Gastroesophageal sphincter (tissue), 3 donors: Measurements from ENCODE around the gene RYR2.

Experiments used
- EP300 ChIP-seq: sonication (generic); formaldehyde crosslinking; IDR thresholded peaks from one replicate; pipeline ENCODE4 v1.6.1; 2017; ENCODE audit warnings: antibody characterized with exemption, mild to moderate bottlenecking
- POLR2A ChIP-seq, 2 donors: fragments of 450-650 bp; IDR thresholded peaks; one replicate each; pipeline ENCODE4 v1.6.1; 2017; ENCODE audit warnings: antibody characterized with exemption in 2 of 2, mild to moderate bottlenecking in 2 of 2, moderate library complexity in 1 of 2
- TF ChIP-seq, protein P1 (sequence below), 4 experiments: fragments of 200-600 bp in 2 of 4; fragments of 450-650 bp in 2 of 4; sonication (generic) in 1 of 4; IDR thresholded peaks; one replicate each; pipeline ENCODE4 v1.5.1; 2017 to 2019; ENCODE audit warnings: antibody characterized with exemption in 4 of 4, mild to moderate bottlenecking in 2 of 4, moderate library complexity in 2 of 4

DNA sequence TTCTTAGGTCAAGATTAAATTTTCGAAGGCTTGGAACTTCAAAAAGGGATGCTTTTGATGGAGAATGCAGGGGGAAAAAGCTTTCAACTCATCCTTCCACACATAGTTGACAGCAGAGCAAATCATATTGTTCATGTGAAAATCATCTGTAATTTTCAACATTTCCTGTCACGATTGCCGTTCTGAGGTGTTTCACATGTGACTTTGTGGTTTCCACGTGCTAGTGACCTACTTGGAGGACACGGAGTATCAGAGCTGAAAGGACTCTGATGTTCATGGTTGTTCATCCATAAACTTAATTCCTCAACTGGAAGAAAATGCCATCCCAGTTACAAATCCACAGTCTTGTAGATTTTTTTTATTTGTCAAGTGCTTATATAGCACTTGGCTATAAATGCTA, 769.6 kb downstream of the RYR2 start:
- TF ChIP-seq POLR2A (IDR thresholded peaks at IDR 0.05) = no peak
- TF ChIP-seq EP300 = no peak
- TF ChIP-seq, protein P1, sequence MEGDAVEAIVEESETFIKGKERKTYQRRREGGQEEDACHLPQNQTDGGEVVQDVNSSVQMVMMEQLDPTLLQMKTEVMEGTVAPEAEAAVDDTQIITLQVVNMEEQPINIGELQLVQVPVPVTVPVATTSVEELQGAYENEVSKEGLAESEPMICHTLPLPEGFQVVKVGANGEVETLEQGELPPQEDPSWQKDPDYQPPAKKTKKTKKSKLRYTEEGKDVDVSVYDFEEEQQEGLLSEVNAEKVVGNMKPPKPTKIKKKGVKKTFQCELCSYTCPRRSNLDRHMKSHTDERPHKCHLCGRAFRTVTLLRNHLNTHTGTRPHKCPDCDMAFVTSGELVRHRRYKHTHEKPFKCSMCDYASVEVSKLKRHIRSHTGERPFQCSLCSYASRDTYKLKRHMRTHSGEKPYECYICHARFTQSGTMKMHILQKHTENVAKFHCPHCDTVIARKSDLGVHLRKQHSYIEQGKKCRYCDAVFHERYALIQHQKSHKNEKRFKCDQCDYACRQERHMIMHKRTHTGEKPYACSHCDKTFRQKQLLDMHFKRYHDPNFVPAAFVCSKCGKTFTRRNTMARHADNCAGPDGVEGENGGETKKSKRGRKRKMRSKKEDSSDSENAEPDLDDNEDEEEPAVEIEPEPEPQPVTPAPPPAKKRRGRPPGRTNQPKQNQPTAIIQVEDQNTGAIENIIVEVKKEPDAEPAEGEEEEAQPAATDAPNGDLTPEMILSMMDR (IDR thresholded peaks at IDR 0.05) = no peak
